ENCODE measurements around the gene KLHL22. TPM values are rescaled to one million over a fixed set of nuclear protein-coding genes. Genes with fewer than 3 reads are reported as not detected.

KLHL22 gene
- total RNA-seq, 1 donor from 2014 or later, result 21.9 TPM

GRCh38 chr22:20427104-20427944 lies 68.3 kb downstream of the KLHL22 start:
- intact Hi-C loops (cut with micrococcal nuclease), result no loop called here
- H3K9me3 Mint-ChIP-seq, result no peaks in the 10 kb centered on the region
- H3K27me3 Mint-ChIP-seq (ENCODE audit: insufficient read depth), result peaks cover 36% of the 10 kb centered on the region
- H3K4me3 Mint-ChIP-seq, result no peak overlapping the region
- no peak overlapping the region for H3K27ac Mint-ChIP-seq
- H3K36me3 Mint-ChIP-seq (ENCODE audit: low read depth), result peaks cover 1% of the 10 kb centered on the region
- no peak for DNase-seq (ENCODE audit: low spot score)
- peaks cover 6% of the 10 kb centered on the region for H3K4me1 Mint-ChIP-seq (ENCODE audit: low read depth)

GRCh38 chr22:20426259-20426615 lies 69.4 kb downstream of the KLHL22 start:
- Mint-ChIP-seq H3K27me3 (ENCODE audit: insufficient read depth) (peaks cover 32% of the 10 kb centered on the region), H3K4me1 (ENCODE audit: low read depth) (peaks cover 6% of the 10 kb centered on the region), H3K27ac (no peak overlapping the region), H3K4me3 (no peak overlapping the region), H3K9me3 (no peaks in the 10 kb centered on the region), H3K36me3 (ENCODE audit: low read depth) (peaks cover 1% of the 10 kb centered on the region)
- intact Hi-C loops (cut with micrococcal nuclease), result no loop called here
- DNase-seq (ENCODE audit: low spot score), result no peak

DNA sequence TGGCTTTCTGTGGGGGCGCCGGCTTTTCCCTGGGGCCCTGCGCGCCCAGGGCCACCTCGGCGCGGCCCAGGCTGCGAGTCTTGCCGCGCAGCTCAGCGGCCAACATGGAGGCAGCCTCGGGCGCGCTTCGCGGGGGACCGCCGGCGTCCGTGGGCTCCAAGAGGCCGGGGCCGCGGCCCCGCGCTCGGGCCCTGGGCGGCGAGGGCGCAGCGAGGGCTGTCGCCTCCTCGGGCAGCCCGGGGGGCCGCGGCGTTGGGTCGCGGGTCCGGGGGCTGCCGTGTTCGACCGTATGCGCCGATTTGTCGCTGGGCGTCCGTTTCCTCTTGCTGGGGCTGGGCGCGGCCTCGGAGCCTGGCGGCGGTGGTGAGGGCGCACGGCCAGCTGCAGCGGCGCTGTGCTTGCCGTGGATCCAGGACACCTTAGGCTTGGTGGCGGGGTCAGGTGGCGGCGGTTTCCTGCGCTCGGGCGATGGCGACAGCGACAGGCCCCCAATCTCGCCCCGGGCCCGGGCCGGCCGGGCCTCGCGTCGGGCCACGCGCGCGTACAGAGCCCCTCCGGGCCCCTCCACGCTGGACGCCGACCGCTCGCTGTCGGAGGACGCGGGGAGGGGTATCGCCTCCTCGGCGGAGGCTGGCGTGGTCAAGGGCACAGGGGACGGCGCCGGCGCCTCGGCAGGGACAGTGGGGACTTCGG lies 69.9 kb downstream of the KLHL22 start:
- H3K9me3 Mint-ChIP-seq, result no peaks in the 10 kb centered on the region
- intact Hi-C loops (cut with micrococcal nuclease), result no loop called here
- H3K27ac Mint-ChIP-seq, result no peak overlapping the region
- no peak overlapping the region for H3K4me3 Mint-ChIP-seq
- DNase-seq (ENCODE audit: low spot score), result no peak
- peaks cover 6% of the 10 kb centered on the region for H3K4me1 Mint-ChIP-seq (ENCODE audit: low read depth)
- H3K36me3 Mint-ChIP-seq (ENCODE audit: low read depth), result peaks cover 1% of the 10 kb centered on the region
- H3K27me3 Mint-ChIP-seq (ENCODE audit: insufficient read depth), result peaks cover 32% of the 10 kb centered on the region

DNA sequence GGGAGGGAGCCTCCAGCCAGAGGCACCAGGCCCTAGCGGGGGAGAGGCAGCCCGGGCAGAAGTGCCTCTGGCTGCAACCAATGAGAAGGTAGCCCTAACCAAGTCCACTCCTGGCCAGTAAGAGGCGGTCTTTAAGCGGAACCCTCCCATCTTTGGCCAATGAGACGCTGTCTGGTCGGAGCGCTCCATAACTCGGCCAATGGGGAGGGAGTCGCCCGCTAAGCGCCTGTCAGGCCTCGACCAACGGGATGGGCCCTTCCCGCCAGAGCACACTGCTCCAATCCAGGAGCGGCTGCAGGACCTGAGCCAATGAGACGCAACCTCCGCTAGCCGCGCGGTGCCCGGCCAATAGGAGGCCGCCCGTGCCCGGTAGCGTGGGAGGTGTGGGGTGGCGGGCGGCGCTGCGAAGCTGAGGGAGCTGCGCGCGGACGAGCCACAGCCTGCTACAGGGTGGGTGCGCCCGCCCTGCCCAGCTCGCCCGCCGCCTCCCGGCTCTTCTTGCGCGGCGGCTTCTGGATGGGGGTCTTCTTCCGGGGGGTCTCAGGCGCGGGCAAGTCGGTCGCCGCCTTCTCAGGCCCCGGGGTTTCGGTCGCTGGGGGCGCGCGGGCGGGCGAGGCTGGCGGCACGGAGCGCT lies 70.5 kb downstream of the KLHL22 start:
- intact Hi-C loops (cut with micrococcal nuclease), result no loop called here
- no peak for DNase-seq (ENCODE audit: low spot score)
- Mint-ChIP-seq H3K27me3 (ENCODE audit: insufficient read depth) (peaks cover 28% of the 10 kb centered on the region), H3K4me1 (ENCODE audit: low read depth) (peaks cover 6% of the 10 kb centered on the region), H3K36me3 (ENCODE audit: low read depth) (peaks cover 1% of the 10 kb centered on the region), H3K4me3 (peak overlapping the region; percentile 51), H3K27ac (no peak overlapping the region), H3K9me3 (no peaks in the 10 kb centered on the region)

DNA sequence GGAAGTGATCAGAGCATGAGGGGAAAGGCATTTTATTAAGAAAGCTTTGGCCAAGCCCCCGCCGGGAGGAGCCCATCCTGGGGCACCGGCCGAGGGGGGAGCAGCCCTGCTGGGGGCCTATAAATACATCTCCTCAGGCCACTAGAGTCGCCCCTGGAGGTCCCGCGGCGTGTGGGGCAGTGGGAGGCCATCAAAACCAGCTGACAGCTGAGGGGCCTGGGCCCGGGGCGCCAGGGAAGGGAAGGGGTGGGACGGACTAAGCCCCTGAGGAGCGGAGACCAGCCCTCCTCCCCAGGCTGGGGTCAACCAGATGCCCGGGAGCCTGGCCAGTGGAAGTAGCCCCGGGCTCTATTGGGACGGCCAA lies 71.0 kb downstream of the KLHL22 start:
- Mint-ChIP-seq H3K4me3 (no peak overlapping the region), H3K4me1 (ENCODE audit: low read depth) (peaks cover 6% of the 10 kb centered on the region), H3K36me3 (ENCODE audit: low read depth) (peaks cover 1% of the 10 kb centered on the region), H3K9me3 (no peaks in the 10 kb centered on the region), H3K27me3 (ENCODE audit: insufficient read depth) (peaks cover 29% of the 10 kb centered on the region), H3K27ac (no peak overlapping the region)
- no peak for DNase-seq (ENCODE audit: low spot score)
- intact Hi-C loops (cut with micrococcal nuclease), result no loop called here

- Mint-ChIP-seq H3K4me1 (ENCODE audit: low read depth) (peaks cover 3% of the 10 kb centered on the region), H3K27me3 (ENCODE audit: insufficient read depth) (peaks cover 30% of the 10 kb centered on the region), H3K4me3 (no peak overlapping the region), H3K36me3 (ENCODE audit: low read depth) (peaks cover 1% of the 10 kb centered on the region), H3K9me3 (no peaks in the 10 kb centered on the region), H3K27ac (no peak overlapping the region)
- no peak for DNase-seq (ENCODE audit: low spot score)
- intact Hi-C loops (cut with micrococcal nuclease), result no loop called here
Measured at GRCh38 chr22:20423906-20424551, 71.6 kb downstream of the KLHL22 start.

DNA sequence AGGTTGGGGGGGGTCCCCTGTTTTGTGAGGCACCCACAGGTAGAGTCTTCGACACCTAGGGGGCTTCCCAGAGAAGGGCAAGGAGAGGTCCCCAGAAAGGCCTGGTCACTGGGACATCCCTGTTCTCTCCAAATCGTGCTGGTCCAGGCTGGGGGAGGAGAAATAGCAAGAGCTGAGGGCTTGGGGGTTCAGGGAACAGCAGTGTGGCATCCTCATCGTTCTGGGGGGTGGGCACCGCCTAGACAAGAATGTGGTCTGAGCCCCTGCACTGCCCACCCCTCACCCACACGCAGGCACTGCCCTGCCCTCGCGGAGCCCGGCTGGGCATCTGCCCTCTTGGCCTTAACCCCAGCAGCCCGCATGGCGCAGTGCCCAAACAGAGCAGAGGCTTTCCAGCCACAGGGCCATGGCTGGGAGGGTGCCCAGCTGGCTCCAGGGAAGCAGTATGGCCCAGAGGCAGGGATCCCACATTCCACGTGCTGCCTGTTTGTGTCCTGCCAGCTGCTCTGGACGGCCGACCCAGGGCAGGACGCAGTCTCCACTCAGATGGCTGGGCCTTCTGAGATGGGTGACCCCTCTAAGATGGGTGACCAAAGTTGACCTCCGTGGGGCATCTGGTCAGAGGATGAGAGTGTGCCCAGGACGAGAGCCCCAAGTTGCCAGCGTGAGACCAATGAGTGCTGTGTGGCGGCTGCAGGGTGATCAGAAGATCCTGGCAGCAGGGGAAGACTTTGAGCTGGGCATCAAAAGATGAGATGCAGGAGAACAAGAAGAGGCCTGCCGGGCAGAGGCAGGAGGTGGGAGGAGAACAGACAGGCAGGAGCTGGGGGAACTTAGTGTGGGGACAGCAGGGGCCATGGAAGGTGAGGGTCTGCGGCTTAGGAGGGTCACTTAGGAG lies 72.3 kb downstream of the KLHL22 start:
- Mint-ChIP-seq H3K27ac (no peak overlapping the region), H3K4me1 (ENCODE audit: low read depth) (no peaks in the 10 kb centered on the region), H3K4me3 (no peak overlapping the region), H3K36me3 (ENCODE audit: low read depth) (peaks cover 1% of the 10 kb centered on the region), H3K9me3 (no peaks in the 10 kb centered on the region), H3K27me3 (ENCODE audit: insufficient read depth) (peaks cover 25% of the 10 kb centered on the region)
- intact Hi-C loops (cut with micrococcal nuclease), result no loop called here
- DNase-seq (ENCODE audit: low spot score), result no peak

DNA sequence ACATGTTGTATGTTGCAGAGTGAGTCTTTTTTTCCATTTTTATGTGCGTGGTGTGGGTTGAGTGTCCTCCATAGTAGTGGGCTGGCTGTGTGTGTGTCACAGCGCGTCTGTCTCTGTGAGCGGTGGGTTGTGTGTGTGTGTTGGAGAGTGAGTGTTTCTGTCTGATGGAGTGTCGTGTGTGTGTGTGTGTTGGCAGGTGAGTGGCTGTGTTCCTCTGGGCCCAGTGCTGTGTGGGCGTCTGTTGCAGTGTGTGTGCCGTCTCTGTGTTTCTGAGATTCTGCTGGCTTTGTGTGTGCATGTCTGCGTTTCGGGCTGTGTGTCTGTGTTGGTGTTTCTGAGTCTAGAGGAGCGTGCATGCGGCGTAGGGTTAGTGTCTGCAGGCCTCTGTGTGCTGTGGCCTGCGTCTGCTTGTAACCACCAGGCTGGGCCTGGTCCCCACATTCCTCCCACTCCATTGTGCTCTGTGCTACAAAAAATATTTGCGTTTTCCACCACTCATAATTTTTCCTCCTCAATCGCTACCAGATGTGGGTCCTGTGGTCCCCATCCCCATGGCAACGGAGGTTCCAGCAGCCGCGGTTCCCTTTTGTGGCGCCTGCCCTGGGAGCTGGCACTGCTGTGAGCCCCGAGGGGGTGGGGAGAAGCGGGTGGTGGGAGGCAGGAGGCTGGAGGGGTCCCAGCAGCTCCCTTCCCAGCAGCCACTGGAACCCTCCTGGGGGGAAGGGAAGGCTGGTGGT lies 73.2 kb downstream of the KLHL22 start:
- Mint-ChIP-seq H3K4me3 (no peak overlapping the region), H3K4me1 (ENCODE audit: low read depth) (no peaks in the 10 kb centered on the region), H3K27me3 (ENCODE audit: insufficient read depth) (peaks cover 20% of the 10 kb centered on the region), H3K27ac (no peak overlapping the region), H3K36me3 (ENCODE audit: low read depth) (no peaks in the 10 kb centered on the region), H3K9me3 (no peaks in the 10 kb centered on the region)
- intact Hi-C loops (cut with micrococcal nuclease), result no loop called here
- no peak for DNase-seq (ENCODE audit: low spot score)

DNA sequence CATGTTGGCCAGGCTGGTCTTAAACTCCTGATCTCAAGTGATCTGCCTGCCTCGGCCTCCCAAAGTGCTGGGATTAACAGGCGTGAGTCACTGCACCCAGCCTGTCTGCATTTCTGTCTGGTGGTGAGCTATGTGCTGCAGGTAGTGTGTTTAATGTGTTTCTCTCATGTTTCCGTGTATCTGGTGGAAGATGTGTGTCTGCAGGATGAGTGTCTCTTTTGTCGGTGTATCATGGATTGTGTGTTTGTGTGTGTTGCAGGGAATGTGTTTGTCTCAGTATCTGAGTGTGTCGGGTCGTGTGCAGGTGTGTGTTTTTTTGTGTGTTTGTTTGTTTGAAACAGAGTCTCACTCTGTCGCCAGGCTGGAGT lies 74.1 kb downstream of the KLHL22 start:
- no peaks in the 10 kb centered on the region for H3K9me3 Mint-ChIP-seq
- H3K36me3 Mint-ChIP-seq (ENCODE audit: low read depth), result no peaks in the 10 kb centered on the region
- no peak overlapping the region for H3K4me3 Mint-ChIP-seq
- intact Hi-C loops (cut with micrococcal nuclease), result no loop called here
- no peak for DNase-seq (ENCODE audit: low spot score)
- no peak overlapping the region for H3K27ac Mint-ChIP-seq
- H3K4me1 Mint-ChIP-seq (ENCODE audit: low read depth), result no peaks in the 10 kb centered on the region
- H3K27me3 Mint-ChIP-seq (ENCODE audit: insufficient read depth), result peaks cover 11% of the 10 kb centered on the region

GRCh38 chr22:20420157-20420842 lies 75.3 kb downstream of the KLHL22 start:
- no peaks in the 10 kb centered on the region for H3K36me3 Mint-ChIP-seq (ENCODE audit: low read depth)
- no peak overlapping the region for H3K27ac Mint-ChIP-seq
- H3K4me3 Mint-ChIP-seq, result no peak overlapping the region
- H3K4me1 Mint-ChIP-seq (ENCODE audit: low read depth), result no peaks in the 10 kb centered on the region
- H3K27me3 Mint-ChIP-seq (ENCODE audit: insufficient read depth), result peaks cover 10% of the 10 kb centered on the region
- intact Hi-C loops (cut with micrococcal nuclease), result no loop called here
- DNase-seq (ENCODE audit: low spot score), result no peak
- no peaks in the 10 kb centered on the region for H3K9me3 Mint-ChIP-seq

DNA sequence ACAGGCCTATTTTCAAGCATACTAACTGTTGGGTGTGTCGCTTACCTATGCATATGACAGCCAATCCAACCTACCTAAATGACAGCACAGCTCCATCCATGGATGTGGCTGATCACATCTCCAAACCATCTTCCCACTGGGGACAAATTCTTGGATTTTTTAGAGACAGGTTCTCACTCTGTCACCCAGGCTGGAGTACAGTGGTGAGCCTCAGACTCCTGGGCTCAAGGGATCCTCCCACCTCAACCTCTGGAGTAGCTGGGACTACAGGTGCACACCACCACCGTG lies 76.0 kb downstream of the KLHL22 start:
- no peak for DNase-seq (ENCODE audit: low spot score)
- Mint-ChIP-seq H3K27me3 (ENCODE audit: insufficient read depth) (peaks cover 12% of the 10 kb centered on the region), H3K4me1 (ENCODE audit: low read depth) (no peaks in the 10 kb centered on the region), H3K9me3 (no peaks in the 10 kb centered on the region), H3K36me3 (ENCODE audit: low read depth) (no peaks in the 10 kb centered on the region), H3K4me3 (no peak overlapping the region), H3K27ac (no peak overlapping the region)
- intact Hi-C loops (cut with micrococcal nuclease), result loop anchor here (2.0 kb wide), 5 partner anchors 77 to 321 kb away; no protein-coding TSS in a partner anchor
